Renal cortex interstitium (tissue), 15 donors: Measurements from ENCODE around the gene SUGT1. TPM values are rescaled to one million over a fixed set of nuclear protein-coding genes. Genes with fewer than 3 reads are reported as not detected.
A peak's percentile ranks its signal among the peaks of the same experiment; 100 is the strongest.
"Not testable (repeated sequence)": the region's sequence is repeated elsewhere in the genome, so short reads cannot be mapped to it uniquely, and the experiment has no call there.

Experiments used
- DNase-seq, 11 donors: peaks; one replicate each; pipeline ENCODE4 v3.0.0-alpha.2; 2013; ENCODE audit warnings: low read depth in 9 of 11, low spot score in 4 of 11; ENCODE audit errors: extremely low read depth in 1 of 11
- long read RNA-seq, 16 experiments: transcript quantifications; one replicate each; lab custom pipeline, GENCODE V29; 2026
- polyA plus RNA-seq, 3 donors: library from polyadenylated mRNA; unstranded; fragments of 120-200 nt; gene quantifications; one replicate each; pipeline ENCODE4 v1.2.1, GENCODE V29; 2013; ENCODE audit not compliant: insufficient read length in 3 of 3

The SUGT1 gene
- polyA plus RNA-seq = 10 to 100 TPM; 53.7 to 65.0 (median 57.1) TPM
- long read RNA-seq, donor 1, transcript SUGT1-204 (1 exons, 2,802 nt) = major isoform, 7 of 7 reads
- long read RNA-seq, donor 1, partial matches to known transcripts = 0 of 7 reads
- long read RNA-seq, donor 1, other reads (novel, unspliced or antisense) = 0 of 7 reads
- long read RNA-seq, donor 2, transcript SUGT1-204 (1 exons, 2,802 nt) = major isoform, 7 of 7 reads
- long read RNA-seq, donor 2, partial matches to known transcripts = 0 of 7 reads
- long read RNA-seq, donor 2, other reads (novel, unspliced or antisense) = 0 of 7 reads
- long read RNA-seq, donor 3, transcript SUGT1-204 (1 exons, 2,802 nt) = major isoform, 10 of 16 reads
- long read RNA-seq, donor 3, partial matches to known transcripts = 6 of 16 reads
- long read RNA-seq, donor 3, other reads (novel, unspliced or antisense) = 0 of 16 reads
- long read RNA-seq, donor 4, full-length matches to known transcripts = 11 of 16 reads
- long read RNA-seq, donor 4, partial matches to known transcripts = 0 of 16 reads
- long read RNA-seq, donor 4, other reads (novel, unspliced or antisense) = 5 of 16 reads
- long read RNA-seq, donor 5 = 0 reads
- long read RNA-seq, donor 6, transcript SUGT1-204 (1 exons, 2,802 nt) = major isoform, 5 of 10 reads
- long read RNA-seq, donor 6, partial matches to known transcripts = 0 of 10 reads
- long read RNA-seq, donor 6, other reads (novel, unspliced or antisense) = 5 of 10 reads
- long read RNA-seq, donor 7, transcript SUGT1-204 (1 exons, 2,802 nt) = major isoform, 11 of 21 reads
- long read RNA-seq, donor 7, partial matches to known transcripts = 5 of 21 reads
- long read RNA-seq, donor 7, other reads (novel, unspliced or antisense) = 5 of 21 reads
- long read RNA-seq, donor 8 = 0 reads
- long read RNA-seq, donor 9, full-length matches to known transcripts = 4 of 11 reads
- long read RNA-seq, donor 9, partial matches to known transcripts = 0 of 11 reads
- long read RNA-seq, donor 9, other reads (novel, unspliced or antisense) = 7 of 11 reads
- long read RNA-seq, donor 10, transcript SUGT1-204 (1 exons, 2,802 nt) = major isoform, 9 of 21 reads
- long read RNA-seq, donor 10, partial matches to known transcripts = 7 of 21 reads
- long read RNA-seq, donor 10, other reads (novel, unspliced or antisense) = 5 of 21 reads
- long read RNA-seq, donor 11, transcript SUGT1-204 (1 exons, 2,802 nt) = major isoform, 6 of 6 reads
- long read RNA-seq, donor 11, partial matches to known transcripts = 0 of 6 reads
- long read RNA-seq, donor 11, other reads (novel, unspliced or antisense) = 0 of 6 reads
- long read RNA-seq, donor 12, partial matches to known transcripts = 0 of 8 reads
- long read RNA-seq, donor 12, other reads (novel, unspliced or antisense) = 5 of 8 reads
- long read RNA-seq, donor 13 = 0 reads
- long read RNA-seq, donor 14, partial matches to known transcripts = 0 of 10 reads
- long read RNA-seq, donor 14, other reads (novel, unspliced or antisense) = 6 of 10 reads
- long read RNA-seq, donor 15, partial matches to known transcripts = 0 of 3 reads
- long read RNA-seq, donor 15, other reads (novel, unspliced or antisense) = 0 of 3 reads
- long read RNA-seq, donor 16, full-length matches to known transcripts = 11 of 70 reads
- long read RNA-seq, donor 16, partial matches to known transcripts = 49 of 70 reads
- long read RNA-seq, donor 16, other reads (novel, unspliced or antisense) = 10 of 70 reads

DNA sequence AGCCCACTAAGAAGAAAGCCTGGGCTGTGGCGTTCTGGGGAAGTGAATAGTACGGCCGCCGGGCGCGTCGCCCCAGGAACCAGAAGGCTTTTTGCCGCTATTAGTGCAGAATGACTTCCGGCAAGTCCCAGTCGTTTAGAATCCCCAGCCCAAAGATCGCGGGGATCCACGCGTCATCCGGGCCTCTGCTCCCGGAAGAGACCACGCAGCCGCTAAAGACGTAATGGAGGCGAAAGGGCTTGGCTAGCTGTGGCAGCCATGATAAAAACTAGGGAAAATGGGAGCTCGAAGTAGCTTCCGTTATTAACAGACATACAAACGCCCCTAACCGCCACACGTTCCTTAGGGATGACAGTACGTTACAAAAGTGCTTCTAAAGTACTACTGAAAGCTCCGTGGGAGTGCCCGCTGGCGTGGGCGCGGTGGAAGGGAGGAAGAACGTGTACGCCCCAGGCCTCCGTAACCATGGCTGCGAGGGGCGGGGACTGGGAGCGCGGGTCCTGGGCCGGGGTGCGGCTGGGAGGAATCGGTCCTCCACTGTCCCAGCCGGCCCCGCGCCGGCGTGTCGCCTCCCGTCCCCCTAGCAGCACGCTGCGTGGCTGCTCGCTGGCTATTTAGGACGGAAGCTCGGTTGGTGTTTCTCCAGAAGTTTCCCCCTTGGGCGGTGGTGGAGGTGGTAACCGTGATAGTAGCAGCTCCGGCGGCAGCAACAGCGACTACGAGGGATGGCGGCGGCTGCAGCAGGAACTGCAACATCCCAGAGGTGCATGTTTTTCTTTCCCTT lies at the start of gene SUGT1:
Gene SUGT1 (plus strand): TSS at position 641 of the 784 bp plus-strand sequence. CDS start 85 bp downstream, at position 726.
- peak; percentile 95 to 98 (median 97) for DNase-seq

DNA sequence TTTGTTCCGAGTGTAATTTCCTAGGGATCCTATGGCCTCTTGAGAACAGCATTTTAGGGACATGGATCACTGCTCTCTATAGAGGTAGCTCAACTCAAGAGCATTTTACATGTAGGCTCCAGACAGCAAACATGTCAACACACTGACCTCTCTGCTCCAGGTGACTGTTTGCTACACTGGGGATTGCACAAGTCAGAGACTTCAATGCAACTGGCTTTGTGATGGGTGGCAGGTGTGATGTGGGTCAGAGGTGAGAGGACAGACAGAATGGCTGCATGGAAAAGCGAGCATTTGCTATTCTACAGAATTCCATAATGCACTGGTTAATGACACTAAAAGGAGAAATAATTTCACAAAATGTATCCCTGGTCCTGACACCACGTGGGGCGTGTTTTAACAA lies 49.3 kb upstream of the SUGT1 start:
- DNase-seq = not testable (repeated sequence)

GRCh38 chr13:52606126-52606525 lies 46.5 kb upstream of the SUGT1 start:
- DNase-seq = not testable (repeated sequence)

DNA sequence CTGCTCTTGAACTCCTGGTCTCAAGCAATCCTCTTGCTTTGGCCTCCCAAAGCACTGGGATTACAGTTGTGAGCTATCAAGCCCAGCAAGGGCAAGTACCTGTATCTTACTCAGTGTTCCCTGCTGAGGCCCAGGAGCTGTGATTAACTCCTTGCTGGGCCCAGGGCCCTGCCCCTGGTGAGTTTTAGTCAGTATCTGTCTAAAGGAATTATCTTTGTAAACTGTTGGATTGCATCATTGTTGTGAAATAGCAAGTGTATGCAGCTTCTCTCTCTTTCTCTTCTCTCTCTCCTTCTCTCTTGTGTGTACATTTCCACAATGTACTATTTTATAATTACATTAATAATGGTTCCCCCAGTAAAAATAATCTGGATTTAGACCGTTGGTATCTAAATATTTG lies 45.8 kb upstream of the SUGT1 start:
- DNase-seq = not testable (repeated sequence)

DNA sequence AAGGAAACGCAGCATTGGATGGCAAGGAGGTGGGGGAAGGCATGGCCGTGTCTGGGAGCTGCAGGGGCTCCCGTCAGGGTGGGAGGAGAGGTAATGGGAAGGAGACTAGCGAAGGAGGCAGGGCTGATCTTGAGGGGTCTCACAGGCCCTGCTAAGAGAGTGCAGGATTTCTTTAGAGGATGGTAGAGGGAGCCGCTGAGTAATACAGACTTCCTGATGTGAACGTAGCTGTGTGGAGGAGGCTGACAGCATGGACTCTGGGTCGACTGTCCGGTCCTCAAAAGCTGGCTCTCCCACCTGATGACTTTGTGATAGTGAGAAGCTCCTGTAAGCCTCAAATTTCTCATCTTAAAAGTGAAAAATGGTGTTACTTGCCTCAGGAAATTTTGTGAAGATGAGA lies 44.5 kb upstream of the SUGT1 start:
- not testable (repeated sequence) for DNase-seq

DNA sequence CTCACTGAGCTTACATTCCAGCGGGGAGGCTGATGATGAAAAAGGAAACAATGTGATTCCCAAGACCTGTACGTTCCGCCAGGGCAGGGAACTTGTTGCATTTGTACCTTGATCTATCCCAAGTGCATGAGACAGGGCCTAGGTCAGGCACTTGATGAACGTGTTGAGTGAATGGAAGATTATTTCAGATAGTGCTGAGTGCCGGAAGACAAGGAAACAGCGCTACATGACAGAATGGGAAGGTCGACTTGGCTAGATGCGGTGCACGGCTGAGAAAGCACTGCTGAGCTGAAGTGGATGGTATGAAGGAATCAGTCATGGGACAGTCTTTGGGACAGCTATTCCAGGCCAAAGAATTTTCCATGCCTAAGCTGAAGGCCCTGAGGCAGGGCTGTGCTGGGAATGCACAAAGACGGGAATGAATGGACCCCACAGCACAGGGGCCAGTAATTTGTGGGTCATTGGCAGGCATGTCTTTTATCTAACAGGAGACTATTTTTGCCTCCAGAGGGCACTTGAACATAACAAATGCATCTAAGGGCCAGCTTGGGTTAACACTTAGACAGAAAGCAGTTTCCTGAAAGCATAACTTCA lies 43.5 kb upstream of the SUGT1 start:
- peak in 2 of 11 donors; percentile 11 to 12 for DNase-seq

- not testable (repeated sequence) for DNase-seq
Observed at GRCh38 chr13:52610158-52610557, 42.5 kb upstream of the SUGT1 start.

GRCh38 chr13:52615134-52615801 lies 37.4 kb upstream of the SUGT1 start:
- DNase-seq = no peak

DNA sequence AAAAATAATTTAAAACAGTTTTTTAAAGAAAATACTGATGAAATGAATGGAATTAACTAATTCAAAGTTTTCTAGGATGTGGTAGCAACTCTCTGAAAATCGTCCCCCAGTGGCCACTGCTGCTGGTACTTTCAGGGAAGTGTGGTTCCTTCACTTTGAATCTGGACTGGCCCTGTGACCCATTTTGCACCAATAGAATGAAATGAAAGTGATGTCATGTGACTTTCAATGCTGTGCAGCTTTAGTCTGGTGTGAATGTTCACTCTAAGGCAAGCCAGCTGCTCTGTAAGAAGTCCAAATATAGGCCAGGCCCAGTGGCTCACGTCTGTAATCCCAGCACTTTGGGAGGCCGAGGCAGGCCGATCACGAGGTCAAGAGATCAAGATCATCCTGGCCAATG lies 36.8 kb upstream of the SUGT1 start:
- DNase-seq = no peak

GRCh38 chr13:52617070-52618060 lies 35.3 kb upstream of the SUGT1 start:
- peak; percentile 67 to 84 (median 73) for DNase-seq

GRCh38 chr13:52631083-52631690 lies 21.4 kb upstream of the SUGT1 start:
- DNase-seq = not testable (repeated sequence)

DNA sequence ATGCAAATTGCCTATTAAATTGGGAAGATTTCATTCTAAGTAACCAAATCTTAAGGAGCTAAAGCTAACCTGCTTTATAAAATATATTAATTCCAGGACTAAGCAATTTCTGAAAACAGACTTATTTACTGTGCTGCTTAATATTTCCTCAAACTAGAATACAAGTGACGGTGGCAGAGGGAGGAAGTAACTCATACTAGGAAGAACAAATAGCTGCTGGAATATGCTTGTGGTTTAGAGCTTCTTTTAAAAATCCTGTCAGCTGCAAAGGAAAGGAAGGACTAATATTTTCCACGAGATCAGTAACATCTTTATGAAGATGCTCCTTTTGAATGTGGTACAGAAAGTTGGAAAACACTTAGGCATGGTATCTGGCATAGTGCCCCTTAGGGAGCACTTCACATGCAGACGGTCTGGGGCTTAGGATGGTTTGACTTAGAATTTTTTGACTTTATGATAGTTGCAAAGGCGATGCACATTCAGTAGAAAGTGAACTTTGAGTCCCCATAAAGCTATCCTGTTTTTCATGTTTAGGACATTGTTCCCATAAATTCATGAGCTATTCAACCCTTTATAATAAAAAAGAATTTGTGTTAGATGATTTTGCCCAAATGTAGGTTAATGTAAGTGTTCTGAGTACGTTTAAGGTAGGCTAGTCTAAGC lies 13.8 kb upstream of the SUGT1 start:
- DNase-seq = no peak

- DNase-seq = no peak
Observed at GRCh38 chr13:52642131-52642530, 10.5 kb upstream of the SUGT1 start, which contains the start of gene HNRNPA1L2. TSS of gene HNRNPA1L2 (plus strand) at chr13:52642431. CDS start at chr13:52642493, 62 bp downstream.

- no peak for DNase-seq
Observed at GRCh38 chr13:52644108-52644507, 8.5 kb upstream of the SUGT1 start.
